ENCODE measurements around the gene GMPPB.

The GMPPB gene

GRCh38 chr3:49717959-49718857 lies 5.5 kb downstream of the GMPPB start:
- H3K4me3 ChIP-seq (ENCODE audit: low read length), result no peak overlapping the region

DNA sequence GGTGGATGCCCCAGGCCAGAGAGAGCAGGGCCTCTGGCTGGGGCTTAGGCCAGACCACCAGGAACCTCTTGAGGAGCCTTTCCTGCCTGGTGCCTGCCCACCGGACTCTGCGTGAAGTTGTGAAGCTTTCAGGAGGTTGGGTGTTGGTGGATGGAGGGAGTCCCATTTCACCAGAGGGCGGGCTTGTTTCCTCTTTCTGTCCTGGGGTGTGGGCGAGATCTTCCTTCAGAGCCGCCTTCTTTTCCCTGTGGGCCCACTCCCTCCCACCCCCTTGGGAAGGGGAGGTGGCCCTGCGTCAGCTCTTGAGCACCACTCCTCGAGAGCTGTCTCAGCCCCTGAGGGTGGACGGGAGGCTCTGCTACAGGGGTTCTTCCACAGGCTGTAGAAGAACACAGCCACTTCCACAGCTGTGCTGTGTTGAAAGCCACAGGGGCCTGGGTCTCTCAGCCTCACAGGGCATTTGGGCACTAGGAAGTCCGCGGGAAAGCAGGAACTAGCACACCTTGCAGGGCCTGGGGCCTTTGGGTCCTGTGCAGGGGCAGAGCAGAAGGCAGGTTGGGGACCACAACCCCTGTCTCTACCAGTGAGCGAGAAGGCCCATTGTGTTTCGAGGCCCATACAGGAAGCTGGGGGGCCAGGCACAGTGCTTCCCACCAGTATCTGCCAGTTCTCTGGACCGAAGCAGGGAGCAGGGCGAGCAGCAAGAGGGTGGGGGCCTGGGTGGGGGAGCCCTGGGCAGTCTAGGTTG lies 6.4 kb downstream of the GMPPB start:
- Histone ChIP-seq H3K36me3 (ENCODE audit: control insufficient read depth, insufficient read depth, low read length) (peaks cover 5% of the 10 kb centered on the region), H3K4me3 (ENCODE audit: low read length) (no peak overlapping the region), H3K4me2 (ENCODE audit: low read length) (no peak overlapping the region), H3K23ac (ENCODE audit: low read length) (no peak overlapping the region), H2BK120ac (ENCODE audit: low read depth, low read length) (no peak overlapping the region), H3K27me3 (ENCODE audit: insufficient read depth, low read length, poor library complexity) (no peaks in the 10 kb centered on the region), H3K27ac (ENCODE audit: low read depth, low read length) (no peak overlapping the region), H4K8ac (ENCODE audit: low read depth, low read length) (no peak overlapping the region), H3K4me1 (ENCODE audit: control insufficient read depth, low read depth, low read length) (no peaks in the 10 kb centered on the region), H3K56ac (ENCODE audit: low read length) (no peak overlapping the region), H2AK5ac (ENCODE audit: low read length) (no peak overlapping the region), H4K5ac (ENCODE audit: low read length) (no peak overlapping the region), H3K4ac (ENCODE audit: low read depth, low read length) (no peak overlapping the region), H3K18ac (ENCODE audit: low read length) (no peak overlapping the region), H2BK15ac (replicated peaks; ENCODE audit: low read depth) (no peak overlapping the region), H3K79me1 (ENCODE audit: low read length) (peaks cover 2% of the 10 kb centered on the region), H3K79me2 (ENCODE audit: control insufficient read depth, insufficient read depth, low read length) (no peaks in the 10 kb centered on the region), H2BK5ac (ENCODE audit: low read length) (no peak overlapping the region), H3K9ac (ENCODE audit: low read length) (no peak overlapping the region)
- no CpG with 5 or more reads among the region's 14 CpGs for WGBS (ENCODE audit: extremely low coverage, insufficient coverage, low lambda C conversion rate)
- no peak for DNase-seq

More at GRCh38 chr3:49717959-49718857, 5.5 kb downstream of the GMPPB start:
- Histone ChIP-seq H4K8ac (ENCODE audit: low read depth, low read length) (no peak overlapping the region), H2BK120ac (ENCODE audit: low read depth, low read length) (no peak overlapping the region), H2AK5ac (ENCODE audit: low read length) (no peak overlapping the region), H3K27me3 (ENCODE audit: insufficient read depth, low read length, poor library complexity) (no peaks in the 10 kb centered on the region), H3K36me3 (ENCODE audit: control insufficient read depth, insufficient read depth, low read length) (peaks cover 5% of the 10 kb centered on the region), H3K79me1 (ENCODE audit: low read length) (peaks cover 10% of the 10 kb centered on the region), H2BK15ac (replicated peaks; ENCODE audit: low read depth) (no peak overlapping the region), H3K27ac (ENCODE audit: low read depth, low read length) (no peak overlapping the region), H2BK5ac (ENCODE audit: low read length) (no peak overlapping the region), H3K9ac (ENCODE audit: low read length) (peak overlapping the region; percentile 73), H3K18ac (ENCODE audit: low read length) (no peak overlapping the region), H3K4me2 (ENCODE audit: low read length) (no peak overlapping the region), H3K4me1 (ENCODE audit: control insufficient read depth, low read depth, low read length) (peaks cover 4% of the 10 kb centered on the region), H3K79me2 (ENCODE audit: control insufficient read depth, insufficient read depth, low read length) (peaks cover 7% of the 10 kb centered on the region), H3K4ac (ENCODE audit: low read depth, low read length) (no peak overlapping the region), H3K23ac (ENCODE audit: low read length) (peak overlapping the region; percentile 1), H4K5ac (ENCODE audit: low read length) (no peak overlapping the region), H3K56ac (ENCODE audit: low read length) (peak overlapping the region; percentile 89)
- DNase-seq, result no peak
- WGBS (ENCODE audit: extremely low coverage, insufficient coverage, low lambda C conversion rate), result no CpG with 5 or more reads among the region's 75 CpGs

DNA sequence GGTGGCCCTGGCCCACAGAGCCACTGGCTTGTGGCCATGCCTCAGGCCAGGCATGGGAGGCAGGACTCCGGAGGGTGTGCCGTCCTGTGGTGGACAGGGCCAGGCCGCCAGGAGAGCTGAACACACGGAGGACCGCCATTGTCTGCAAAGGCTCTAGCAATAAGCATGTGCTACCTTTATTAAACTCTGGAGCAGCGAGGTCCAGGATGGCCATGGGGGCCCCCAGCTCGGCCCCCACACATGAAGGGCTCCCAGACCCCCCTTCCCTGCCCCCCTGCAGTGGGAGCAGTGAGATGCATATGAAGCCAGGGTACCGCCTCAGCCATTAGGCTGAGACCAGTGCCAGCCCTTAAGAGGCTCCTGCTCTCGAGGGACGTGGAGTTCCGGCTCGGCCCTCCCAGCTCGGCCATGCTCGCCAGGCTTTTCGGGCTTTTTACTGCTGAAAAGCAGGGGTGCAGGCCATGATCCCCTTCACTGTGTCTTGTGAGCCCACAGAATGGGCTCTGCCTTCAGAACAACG lies 7.0 kb downstream of the GMPPB start:
- Histone ChIP-seq H3K23ac (ENCODE audit: low read length) (no peak overlapping the region), H3K79me2 (ENCODE audit: control insufficient read depth, insufficient read depth, low read length) (no peaks in the 10 kb centered on the region), H3K4me1 (ENCODE audit: control insufficient read depth, low read depth, low read length) (no peaks in the 10 kb centered on the region), H3K36me3 (ENCODE audit: control insufficient read depth, insufficient read depth, low read length) (peaks cover 3% of the 10 kb centered on the region), H3K79me1 (ENCODE audit: low read length) (no peaks in the 10 kb centered on the region), H4K8ac (ENCODE audit: low read depth, low read length) (no peak overlapping the region), H3K18ac (ENCODE audit: low read length) (no peak overlapping the region), H4K5ac (ENCODE audit: low read length) (no peak overlapping the region), H2BK15ac (replicated peaks; ENCODE audit: low read depth) (no peak overlapping the region), H3K27me3 (ENCODE audit: insufficient read depth, low read length, poor library complexity) (no peaks in the 10 kb centered on the region), H3K27ac (ENCODE audit: low read depth, low read length) (no peak overlapping the region), H2AK5ac (ENCODE audit: low read length) (no peak overlapping the region), H2BK5ac (ENCODE audit: low read length) (no peak overlapping the region), H3K4me2 (ENCODE audit: low read length) (no peak overlapping the region), H3K4me3 (ENCODE audit: low read length) (no peak overlapping the region), H3K9ac (ENCODE audit: low read length) (no peak overlapping the region), H2BK120ac (ENCODE audit: low read depth, low read length) (no peak overlapping the region), H3K56ac (ENCODE audit: low read length) (no peak overlapping the region), H3K4ac (ENCODE audit: low read depth, low read length) (no peak overlapping the region)
- no peak for DNase-seq
- no CpG with 5 or more reads among the region's 16 CpGs for WGBS (ENCODE audit: extremely low coverage, insufficient coverage, low lambda C conversion rate)

DNA sequence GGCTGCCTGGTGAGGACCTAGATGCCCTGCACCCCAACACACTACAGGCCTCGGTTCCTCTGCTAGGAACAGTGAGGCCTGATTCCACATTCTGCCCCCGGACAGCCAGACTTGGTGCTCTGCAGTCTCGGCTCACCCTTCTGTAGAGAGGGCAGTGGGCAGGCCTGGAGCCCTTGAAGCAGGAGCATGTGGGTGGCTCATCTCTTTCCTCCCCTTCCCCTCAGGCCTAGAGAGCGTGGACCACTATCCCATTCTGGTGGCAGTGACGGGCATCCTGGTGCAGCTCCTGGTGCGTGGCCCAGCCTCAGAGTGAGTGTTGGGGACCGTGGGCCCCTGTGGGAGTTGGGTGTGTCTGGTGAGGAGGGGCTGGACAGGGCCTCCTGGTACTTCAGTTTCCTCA lies 7.6 kb downstream of the GMPPB start:
- Histone ChIP-seq H3K4me2 (ENCODE audit: low read length) (no peak overlapping the region), H2BK15ac (replicated peaks; ENCODE audit: low read depth) (no peak overlapping the region), H4K8ac (ENCODE audit: low read depth, low read length) (no peak overlapping the region), H2BK120ac (ENCODE audit: low read depth, low read length) (no peak overlapping the region), H2BK5ac (ENCODE audit: low read length) (no peak overlapping the region), H3K9ac (ENCODE audit: low read length) (no peak overlapping the region), H3K4me3 (ENCODE audit: low read length) (no peak overlapping the region), H3K79me2 (ENCODE audit: control insufficient read depth, insufficient read depth, low read length) (no peaks in the 10 kb centered on the region), H4K5ac (ENCODE audit: low read length) (no peak overlapping the region), H3K36me3 (ENCODE audit: control insufficient read depth, insufficient read depth, low read length) (peaks cover 1% of the 10 kb centered on the region), H3K27ac (ENCODE audit: low read depth, low read length) (no peak overlapping the region), H3K18ac (ENCODE audit: low read length) (no peak overlapping the region), H3K79me1 (ENCODE audit: low read length) (no peaks in the 10 kb centered on the region), H3K56ac (ENCODE audit: low read length) (no peak overlapping the region), H3K27me3 (ENCODE audit: insufficient read depth, low read length, poor library complexity) (no peaks in the 10 kb centered on the region), H3K4ac (ENCODE audit: low read depth, low read length) (no peak overlapping the region), H3K23ac (ENCODE audit: low read length) (no peak overlapping the region), H3K4me1 (ENCODE audit: control insufficient read depth, low read depth, low read length) (no peaks in the 10 kb centered on the region), H2AK5ac (ENCODE audit: low read length) (no peak overlapping the region)
- no CpG with 5 or more reads among the region's 7 CpGs for WGBS (ENCODE audit: extremely low coverage, insufficient coverage, low lambda C conversion rate)
- DNase-seq, result no peak

GRCh38 chr3:49715611-49716121 lies 8.1 kb downstream of the GMPPB start:
- Histone ChIP-seq H3K4me1 (ENCODE audit: control insufficient read depth, low read depth, low read length) (no peaks in the 10 kb centered on the region), H3K4me3 (ENCODE audit: low read length) (no peak overlapping the region), H3K4ac (ENCODE audit: low read depth, low read length) (no peak overlapping the region), H3K18ac (ENCODE audit: low read length) (no peak overlapping the region), H2BK5ac (ENCODE audit: low read length) (no peak overlapping the region), H3K79me1 (ENCODE audit: low read length) (no peaks in the 10 kb centered on the region), H2BK15ac (replicated peaks; ENCODE audit: low read depth) (no peak overlapping the region), H3K9ac (ENCODE audit: low read length) (no peak overlapping the region), H2AK5ac (ENCODE audit: low read length) (no peak overlapping the region), H3K27ac (ENCODE audit: low read depth, low read length) (no peak overlapping the region), H3K56ac (ENCODE audit: low read length) (no peak overlapping the region), H3K79me2 (ENCODE audit: control insufficient read depth, insufficient read depth, low read length) (no peaks in the 10 kb centered on the region), H4K8ac (ENCODE audit: low read depth, low read length) (no peak overlapping the region), H3K27me3 (ENCODE audit: insufficient read depth, low read length, poor library complexity) (no peaks in the 10 kb centered on the region), H2BK120ac (ENCODE audit: low read depth, low read length) (no peak overlapping the region), H4K5ac (ENCODE audit: low read length) (no peak overlapping the region), H3K4me2 (ENCODE audit: low read length) (no peak overlapping the region), H3K36me3 (ENCODE audit: control insufficient read depth, insufficient read depth, low read length) (peaks cover 1% of the 10 kb centered on the region), H3K23ac (ENCODE audit: low read length) (no peak overlapping the region)
- WGBS (ENCODE audit: extremely low coverage, insufficient coverage, low lambda C conversion rate), result no CpG with 5 or more reads among the region's 13 CpGs
- DNase-seq, result no peak
